T-helper 1 cell treated with Interleukin-12 subunit alpha and Interleukin-12 subunit beta and Interleukin-4 antibody, amounts not matched to agents 30 μg/mL and 1 μg/mL, for 36 hours (primary cell): ENCODE data around the gene TINAGL1.

Experiments used
- H3K27ac Mint-ChIP-seq: one replicate; pipeline ENCODE4 v1.8.0; 2021; ENCODE audit warnings: mild to moderate bottlenecking, mixed read lengths
- H3K27me3 Mint-ChIP-seq: one replicate; pipeline ENCODE4 v1.8.0; 2021; ENCODE audit warnings: low read depth, mixed read lengths
- H3K36me3 Mint-ChIP-seq: one replicate; pipeline ENCODE4 v1.8.0; 2021; ENCODE audit warnings: low read depth, mixed read lengths
- H3K4me1 Mint-ChIP-seq: one replicate; pipeline ENCODE4 v1.8.0; 2021; ENCODE audit warnings: low read depth, mixed read lengths
- H3K4me3 Mint-ChIP-seq: one replicate; pipeline ENCODE4 v1.8.0; 2021; ENCODE audit warnings: mild to moderate bottlenecking, moderate library complexity, mixed read lengths
- H3K9me3 Mint-ChIP-seq: one replicate; pipeline ENCODE4 v1.8.0; 2021; ENCODE audit warnings: mixed read lengths

Gene TINAGL1

DNA sequence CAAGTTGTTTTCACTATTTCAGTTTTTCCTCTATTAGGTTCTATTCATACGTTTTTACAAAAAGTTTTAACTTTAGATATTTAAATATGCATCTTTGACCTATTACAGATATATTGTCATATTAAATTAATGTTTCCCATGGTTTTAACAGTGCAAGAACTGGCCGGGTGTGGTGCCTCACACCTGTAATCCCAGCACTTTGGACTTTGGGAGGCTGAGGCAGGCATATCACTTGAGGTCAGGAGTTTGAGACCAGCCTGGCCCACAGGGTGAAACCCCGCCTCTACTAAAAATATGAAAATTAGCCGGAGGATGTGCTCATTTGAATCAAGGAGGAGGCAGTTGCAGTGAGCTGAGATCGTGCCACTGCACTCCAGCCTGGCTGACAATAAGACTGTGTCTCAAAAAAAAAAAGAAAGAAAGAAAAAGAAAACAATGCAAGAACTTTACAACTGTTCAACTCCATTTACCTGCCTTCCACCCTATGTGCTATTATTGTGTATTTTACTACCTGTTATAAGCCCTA is 19.8 kb upstream of the TINAGL1 start:
- H3K36me3 Mint-ChIP-seq: no peaks in the 10 kb centered on the region
- H3K27me3 Mint-ChIP-seq: peaks cover 49% of the 10 kb centered on the region
- no peaks in the 10 kb centered on the region for H3K4me1 Mint-ChIP-seq

DNA sequence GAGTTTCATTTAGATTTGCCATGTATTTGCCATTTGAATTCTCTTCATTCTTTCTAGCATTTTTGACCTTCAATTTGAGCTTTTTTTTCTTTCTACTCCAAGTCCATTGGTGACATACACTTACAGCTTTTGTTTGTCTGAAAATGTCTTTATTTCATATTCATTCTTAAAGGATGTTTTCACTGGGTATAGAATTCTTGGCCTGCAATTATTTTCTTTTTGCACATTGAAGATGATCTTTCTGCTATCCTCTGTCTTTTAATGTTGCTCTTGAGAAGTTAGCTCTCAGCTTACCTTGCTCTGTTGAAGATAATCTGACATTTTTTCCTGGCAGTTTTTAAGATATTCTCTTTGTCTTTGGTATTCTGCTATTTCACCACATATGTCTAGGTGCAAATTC is 16.6 kb upstream of the TINAGL1 start:
- no peaks in the 10 kb centered on the region for H3K4me1 Mint-ChIP-seq
- no peaks in the 10 kb centered on the region for H3K9me3 Mint-ChIP-seq
- no peak overlapping the region for H3K4me3 Mint-ChIP-seq
- H3K36me3 Mint-ChIP-seq: no peaks in the 10 kb centered on the region
- H3K27me3 Mint-ChIP-seq: peaks cover 47% of the 10 kb centered on the region
- H3K27ac Mint-ChIP-seq: no peak overlapping the region

More for the DNA sequence above, 19.8 kb upstream of the TINAGL1 start:
- Mint-ChIP-seq H3K9me3 (no peaks in the 10 kb centered on the region), H3K27ac (no peak overlapping the region), H3K4me3 (no peak overlapping the region)

DNA sequence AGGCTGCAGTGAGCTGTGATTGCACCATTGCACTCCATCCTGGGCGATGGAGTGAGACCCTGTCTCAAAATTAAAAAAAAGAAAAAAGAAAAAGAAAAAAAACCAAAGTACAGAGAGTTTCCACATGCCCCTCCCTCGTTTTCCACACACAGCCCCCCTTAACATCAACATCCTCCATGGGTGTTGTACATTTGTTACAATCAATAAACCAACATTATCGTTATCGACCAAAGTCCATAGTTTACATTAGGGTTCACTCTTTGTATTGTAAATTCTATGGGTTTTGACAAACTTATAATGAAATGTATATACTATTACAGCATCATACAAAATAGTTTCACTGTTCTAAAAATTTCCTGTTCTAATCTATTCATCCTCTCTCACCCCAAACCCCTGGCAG is 15.9 kb upstream of the TINAGL1 start:
- H3K4me3 Mint-ChIP-seq: no peak overlapping the region
- no peak overlapping the region for H3K27ac Mint-ChIP-seq
- no peaks in the 10 kb centered on the region for H3K4me1 Mint-ChIP-seq
- H3K27me3 Mint-ChIP-seq: peaks cover 43% of the 10 kb centered on the region
- no peaks in the 10 kb centered on the region for H3K36me3 Mint-ChIP-seq
- H3K9me3 Mint-ChIP-seq: no peaks in the 10 kb centered on the region

DNA sequence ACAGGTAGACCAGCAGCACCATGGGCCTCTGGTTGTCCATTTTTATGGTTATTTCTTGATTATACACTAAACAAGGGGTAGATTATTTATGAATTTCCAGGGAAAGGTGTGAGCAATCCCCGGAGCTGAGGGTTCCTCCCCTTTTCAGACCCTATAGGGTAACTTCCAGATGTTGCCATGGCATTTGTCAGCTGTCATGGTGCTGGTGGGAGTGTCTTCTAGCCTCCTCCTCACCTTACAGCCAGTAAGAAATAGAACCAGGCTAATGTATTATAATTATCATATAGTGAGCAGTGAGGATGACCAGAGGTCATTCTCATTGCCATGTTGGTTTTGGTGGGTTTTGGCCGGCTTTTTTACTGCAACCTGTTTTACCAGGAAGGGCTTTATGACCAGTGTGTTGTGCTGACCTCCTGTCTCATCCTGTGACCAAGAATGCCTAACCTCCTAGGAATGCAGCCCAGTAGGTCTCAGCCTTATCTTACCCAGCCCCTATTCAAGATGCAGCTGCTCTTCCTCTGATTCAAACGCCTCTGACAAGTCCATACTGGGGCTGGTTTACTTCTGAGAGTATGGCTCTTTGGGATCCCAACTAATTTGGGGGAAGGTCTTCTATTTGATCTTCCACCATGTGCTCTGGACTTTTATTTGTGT is 13.5 kb upstream of the TINAGL1 start:
- Mint-ChIP-seq H3K27me3 (peaks cover 29% of the 10 kb centered on the region), H3K9me3 (no peaks in the 10 kb centered on the region), H3K27ac (no peak overlapping the region), H3K4me3 (no peak overlapping the region), H3K36me3 (no peaks in the 10 kb centered on the region), H3K4me1 (no peaks in the 10 kb centered on the region)

DNA sequence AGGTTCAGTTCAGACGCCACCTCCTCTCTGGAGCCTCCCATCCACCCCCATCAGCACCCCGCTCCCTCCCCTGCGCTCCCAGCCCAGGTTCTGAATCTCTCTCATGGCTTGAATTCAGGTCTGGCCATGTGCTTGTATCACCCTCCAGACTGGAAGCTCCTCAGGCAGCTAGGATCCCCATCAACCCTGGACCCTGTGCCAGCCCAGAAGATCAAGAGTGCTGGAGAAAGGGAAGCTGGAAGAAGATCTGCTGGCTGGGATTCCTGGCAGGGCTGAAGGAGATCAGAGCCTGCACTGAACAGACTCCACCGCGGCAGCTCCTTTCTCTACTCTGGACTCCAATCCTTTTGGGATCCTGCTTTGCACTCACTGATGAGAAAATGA is 11.7 kb upstream of the TINAGL1 start:
- H3K27me3 Mint-ChIP-seq: peaks cover 20% of the 10 kb centered on the region
- H3K36me3 Mint-ChIP-seq: no peaks in the 10 kb centered on the region
- no peaks in the 10 kb centered on the region for H3K9me3 Mint-ChIP-seq
- H3K4me1 Mint-ChIP-seq: no peaks in the 10 kb centered on the region
- H3K27ac Mint-ChIP-seq: no peak overlapping the region
- H3K4me3 Mint-ChIP-seq: no peak overlapping the region

DNA sequence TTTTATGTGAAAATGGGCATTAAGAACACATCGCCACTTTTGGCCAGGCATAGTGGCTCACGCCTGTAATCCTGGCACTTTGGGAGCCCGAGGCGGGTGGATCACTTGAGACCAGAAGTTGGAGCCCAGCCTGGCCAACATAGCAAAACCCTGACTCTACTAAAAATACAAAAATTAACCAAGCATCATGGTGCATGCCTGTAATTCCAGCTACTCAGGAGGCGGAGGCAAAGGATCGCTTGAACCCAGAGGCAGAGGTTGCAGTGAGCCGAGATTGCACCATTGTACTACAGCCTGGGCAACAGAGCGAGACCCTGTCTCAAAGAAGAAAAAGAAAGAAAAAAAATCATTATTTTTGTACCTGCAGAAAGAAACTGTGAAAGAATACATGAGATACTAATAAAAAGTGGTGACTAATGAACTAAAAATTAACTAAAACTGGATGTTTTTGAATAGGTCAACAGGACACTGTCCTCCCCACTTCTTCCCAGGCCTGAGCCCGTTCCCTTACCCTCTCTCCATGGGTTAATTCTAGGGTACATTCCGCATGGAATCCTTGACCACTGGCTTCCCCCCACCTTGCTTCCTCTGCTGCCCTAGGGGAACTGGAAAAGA is 8.3 kb upstream of the TINAGL1 start:
- Mint-ChIP-seq H3K4me1 (no peaks in the 10 kb centered on the region), H3K4me3 (no peak overlapping the region), H3K9me3 (no peaks in the 10 kb centered on the region), H3K27me3 (peaks cover 15% of the 10 kb centered on the region), H3K27ac (no peak overlapping the region), H3K36me3 (no peaks in the 10 kb centered on the region)

DNA sequence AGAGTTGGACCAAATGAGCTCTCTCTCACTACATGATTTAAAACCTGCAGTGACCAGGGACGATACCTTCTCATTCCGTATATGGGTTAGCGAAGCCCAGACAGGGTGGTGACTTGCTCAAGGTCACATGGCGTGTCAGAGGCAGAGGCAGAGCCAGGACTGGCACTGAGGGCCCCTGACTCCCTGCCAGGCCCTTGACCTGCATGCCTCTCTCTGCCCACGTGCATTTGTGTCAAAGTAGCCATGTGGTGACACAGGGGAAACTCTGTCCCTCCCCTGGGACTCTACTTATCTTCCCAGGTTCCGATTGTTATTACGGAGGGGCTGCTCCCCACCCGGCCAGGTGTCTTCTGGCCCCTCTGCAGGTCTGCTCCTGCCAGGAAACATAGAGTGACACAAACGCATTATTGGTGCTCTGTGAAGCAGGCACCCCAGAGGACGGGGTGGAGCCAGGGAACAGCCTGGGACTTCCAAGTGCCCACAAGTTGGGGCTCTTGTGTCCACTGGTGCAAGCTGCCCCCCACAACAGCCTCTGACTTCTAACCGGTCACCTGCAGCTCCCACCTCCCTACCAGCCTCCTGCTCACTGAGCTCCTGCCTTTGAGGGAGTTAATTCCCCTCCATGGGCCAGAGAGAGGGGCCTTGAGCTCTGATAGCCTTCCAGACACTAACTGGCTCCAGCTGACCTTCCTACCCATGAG is 7.3 kb upstream of the TINAGL1 start:
- H3K4me3 Mint-ChIP-seq: no peak overlapping the region
- H3K4me1 Mint-ChIP-seq: no peaks in the 10 kb centered on the region
- no peaks in the 10 kb centered on the region for H3K36me3 Mint-ChIP-seq
- H3K27ac Mint-ChIP-seq: no peak overlapping the region
- H3K9me3 Mint-ChIP-seq: no peaks in the 10 kb centered on the region
- H3K27me3 Mint-ChIP-seq: peaks cover 12% of the 10 kb centered on the region

DNA sequence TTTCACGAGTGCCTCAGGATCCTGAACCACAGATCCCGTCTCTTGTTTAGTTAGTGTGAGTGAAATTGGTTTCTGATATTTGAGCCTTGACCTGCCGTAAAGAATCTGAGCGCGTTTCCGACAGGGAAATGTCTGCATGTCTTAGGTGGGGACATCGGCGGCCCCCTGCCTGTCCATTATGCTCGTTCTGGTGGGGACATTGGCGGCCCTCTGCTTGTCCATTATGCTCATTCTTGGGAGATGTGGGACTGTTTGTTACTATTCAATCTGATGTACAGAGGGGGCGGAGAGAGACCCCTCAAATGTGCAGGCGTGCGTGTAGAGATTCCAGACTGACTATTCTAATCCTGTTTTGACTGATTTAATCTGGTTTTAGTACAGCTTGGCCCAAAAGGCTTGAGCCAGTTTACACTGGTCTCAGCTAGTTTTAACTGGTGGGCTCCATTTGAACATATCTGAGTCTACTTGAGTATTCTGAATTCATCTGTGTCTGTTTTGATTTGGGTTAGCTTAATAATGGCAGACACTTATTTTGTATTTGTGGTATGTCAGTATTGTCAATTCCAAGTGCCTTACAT is 6.6 kb upstream of the TINAGL1 start:
- Mint-ChIP-seq H3K36me3 (no peaks in the 10 kb centered on the region), H3K9me3 (no peaks in the 10 kb centered on the region), H3K4me3 (no peak overlapping the region), H3K4me1 (no peaks in the 10 kb centered on the region), H3K27me3 (peaks cover 6% of the 10 kb centered on the region), H3K27ac (no peak overlapping the region)

DNA sequence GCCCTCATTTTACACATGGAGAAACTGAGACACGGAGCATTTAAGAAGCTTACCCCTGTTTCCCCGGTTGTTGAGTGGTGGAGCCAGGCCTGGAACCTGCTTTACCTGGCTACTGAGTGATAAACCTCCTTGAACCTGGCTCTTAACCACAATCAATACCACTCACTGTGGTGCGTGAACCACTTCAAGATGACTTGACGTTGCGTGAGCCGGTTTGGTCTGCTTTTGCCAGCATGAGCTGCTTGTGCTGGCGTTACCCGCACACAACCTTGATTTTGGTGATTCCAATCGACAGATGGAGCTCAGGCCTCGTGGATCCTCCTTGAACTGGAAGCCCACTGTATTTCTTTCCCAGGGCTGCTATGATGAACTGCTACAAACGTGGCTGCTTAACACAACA is 6.1 kb upstream of the TINAGL1 start:
- H3K27me3 Mint-ChIP-seq: peaks cover 6% of the 10 kb centered on the region
- no peak overlapping the region for H3K27ac Mint-ChIP-seq
- H3K4me1 Mint-ChIP-seq: no peaks in the 10 kb centered on the region
- no peak overlapping the region for H3K4me3 Mint-ChIP-seq
- H3K9me3 Mint-ChIP-seq: no peaks in the 10 kb centered on the region
- H3K36me3 Mint-ChIP-seq: no peaks in the 10 kb centered on the region

DNA sequence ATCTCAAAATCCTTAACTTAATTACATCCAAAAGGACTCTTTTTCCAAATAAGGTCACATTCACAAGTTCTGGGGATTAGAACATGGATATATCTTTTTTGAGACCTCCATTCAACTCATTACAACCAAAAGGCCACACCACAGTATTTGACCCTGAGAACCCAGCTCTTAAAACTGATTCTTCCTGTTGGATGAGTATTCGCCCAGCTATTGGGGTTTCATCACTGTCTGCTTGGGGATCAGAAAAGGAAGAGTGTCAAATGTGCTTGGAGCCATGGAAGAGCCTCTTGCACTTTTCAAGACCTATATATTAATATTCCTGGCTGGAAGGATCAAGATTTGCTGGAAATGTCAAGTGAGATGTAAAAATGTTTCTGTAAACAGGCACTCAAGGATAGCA is 5.4 kb upstream of the TINAGL1 start:
- Mint-ChIP-seq H3K9me3 (no peaks in the 10 kb centered on the region), H3K27ac (no peak overlapping the region), H3K4me3 (no peak overlapping the region), H3K27me3 (peaks cover 6% of the 10 kb centered on the region), H3K36me3 (no peaks in the 10 kb centered on the region), H3K4me1 (no peaks in the 10 kb centered on the region)

DNA sequence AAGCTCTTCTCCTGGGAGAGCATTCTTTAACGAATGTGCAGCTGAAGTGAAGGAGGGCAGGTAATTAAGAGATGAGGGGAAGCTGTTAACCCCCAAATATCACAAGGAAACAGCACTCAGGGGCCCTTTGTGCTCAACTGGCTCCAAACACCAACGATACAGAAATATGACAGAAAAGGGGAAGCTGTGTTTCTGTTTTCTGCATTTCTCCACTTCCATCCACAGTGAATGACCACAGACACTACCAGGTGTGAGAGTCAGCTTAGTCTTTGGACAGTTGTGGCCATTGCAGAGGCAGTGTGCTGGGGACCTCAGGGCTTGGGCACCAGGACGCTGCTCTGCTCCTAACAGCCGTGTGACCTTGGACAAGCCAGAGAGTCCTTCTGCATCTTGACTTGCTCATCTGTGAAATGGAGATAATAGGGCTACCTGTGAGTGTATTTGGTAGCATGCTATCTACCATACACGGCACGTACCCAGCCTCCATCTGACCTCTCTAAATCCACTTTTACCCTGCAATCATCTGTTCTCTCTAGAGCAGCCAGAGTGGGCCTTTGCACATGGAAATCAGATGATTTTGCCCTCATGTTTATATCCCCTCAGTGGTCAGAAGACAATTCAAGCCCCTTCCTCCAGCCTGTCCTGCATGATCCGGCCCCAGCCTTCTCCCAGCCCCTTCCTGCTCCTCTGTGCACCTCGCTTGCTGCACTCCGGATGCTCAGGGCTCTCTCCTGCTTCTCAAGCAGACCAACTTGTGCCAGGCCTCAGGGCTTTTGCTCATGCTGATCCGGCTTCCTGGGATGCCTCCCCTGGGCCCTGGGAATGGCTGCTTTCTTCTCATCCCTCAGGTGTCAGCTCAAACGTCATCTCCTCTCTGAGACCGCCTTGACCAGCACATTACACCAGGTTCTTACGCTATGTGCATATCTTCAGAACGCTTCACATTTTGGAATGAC is 4.7 kb upstream of the TINAGL1 start:
- Mint-ChIP-seq H3K27ac (no peak overlapping the region), H3K4me3 (no peak overlapping the region), H3K27me3 (peaks cover 13% of the 10 kb centered on the region), H3K4me1 (peaks cover 2% of the 10 kb centered on the region), H3K36me3 (no peaks in the 10 kb centered on the region), H3K9me3 (no peaks in the 10 kb centered on the region)

DNA sequence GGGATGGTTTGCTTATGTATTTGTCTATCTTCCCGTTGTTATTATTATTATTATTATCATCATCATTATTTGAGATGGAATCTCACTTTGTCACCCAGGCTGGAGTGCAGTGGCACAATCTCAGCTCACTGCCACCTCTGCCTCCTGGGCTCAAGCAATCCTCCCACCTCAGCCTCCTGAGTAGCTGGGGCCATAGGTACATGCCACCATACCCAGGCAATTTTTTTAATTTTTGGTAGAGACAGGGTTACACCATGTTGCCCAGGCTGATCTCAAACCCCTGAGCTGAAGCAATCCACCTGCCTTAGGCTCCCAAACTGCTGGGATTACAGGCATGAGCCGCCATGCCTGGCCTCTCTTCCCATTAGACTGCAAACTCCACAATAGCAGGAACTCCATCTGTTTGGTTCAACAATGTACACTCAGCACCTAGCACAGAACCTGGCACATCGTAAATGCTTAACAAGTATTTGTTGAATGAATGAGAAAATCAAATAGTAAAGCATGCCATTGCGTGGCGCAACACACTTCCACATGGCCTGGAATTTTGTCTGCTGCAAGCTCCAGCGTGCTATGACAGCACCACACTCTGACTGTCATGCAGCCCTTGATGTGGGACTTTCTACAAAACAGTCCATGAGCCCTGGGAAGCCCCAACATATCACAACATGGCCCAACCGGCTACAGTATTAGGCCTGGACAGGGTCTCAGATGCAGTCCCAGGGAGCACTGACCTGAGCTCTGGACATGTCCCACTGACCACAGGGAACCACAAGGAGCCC is 3.8 kb upstream of the TINAGL1 start:
- Mint-ChIP-seq H3K36me3 (no peaks in the 10 kb centered on the region), H3K4me1 (peaks cover 3% of the 10 kb centered on the region)

DNA sequence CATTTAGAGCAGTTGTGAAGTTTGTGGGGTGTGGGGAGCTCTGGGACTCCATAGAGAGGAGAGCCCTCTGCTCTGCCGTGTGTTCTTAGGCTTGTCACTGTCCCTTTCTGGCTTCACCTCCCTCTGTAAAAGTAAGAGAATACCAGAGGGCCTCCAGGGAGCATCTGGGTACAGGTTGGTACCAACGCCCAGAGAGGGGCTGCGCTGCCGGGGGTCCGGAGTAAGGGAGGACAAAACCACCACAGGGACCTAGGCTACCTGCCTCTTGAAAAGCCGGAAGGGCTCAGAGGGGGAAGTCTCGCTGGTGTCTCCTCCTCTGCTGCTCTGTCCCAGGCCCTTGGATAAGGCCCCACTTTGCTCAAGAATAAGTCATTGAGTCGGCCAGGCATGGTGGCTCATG is 3.1 kb upstream of the TINAGL1 start:
- Mint-ChIP-seq H3K4me3 (no peak overlapping the region), H3K27ac (no peak overlapping the region), H3K36me3 (no peaks in the 10 kb centered on the region), H3K9me3 (no peaks in the 10 kb centered on the region), H3K4me1 (peaks cover 3% of the 10 kb centered on the region), H3K27me3 (peaks cover 14% of the 10 kb centered on the region)

More for the DNA sequence above, 3.8 kb upstream of the TINAGL1 start:
- Mint-ChIP-seq H3K9me3 (no peaks in the 10 kb centered on the region), H3K27me3 (peaks cover 14% of the 10 kb centered on the region), H3K27ac (no peak overlapping the region), H3K4me3 (no peak overlapping the region)
